B cell (primary cell): ENCODE results near the gene PCSK2.

Experiments used
- CTCF ChIP-seq: fragments of 200-600 bp; IDR thresholded peaks from one replicate; pipeline ENCODE4 v1.8.0; 2022; ENCODE audit warnings: antibody characterized with exemption, mild to moderate bottlenecking
- EZH2 ChIP-seq: IDR thresholded peaks from 2 replicates; pipeline ENCODE4 v1.6.1; 2012; ENCODE audit warnings: borderline replicate concordance, low read depth, mild to moderate bottlenecking, moderate library complexity, low read length; ENCODE audit not compliant: insufficient read depth, poor library complexity, severe bottlenecking

- TF ChIP-seq CTCF (no peak), EZH2 (no peak)
These were observed 226.8 kb downstream of the PCSK2 start for GRCh38 chr20:17453592-17453991.
